Measurements from ENCODE around the gene CCNI2. TPM values are rescaled to one million over a fixed set of nuclear protein-coding genes. Genes with fewer than 3 reads are reported as not detected.
A peak's percentile ranks its signal among the peaks of the same experiment; 100 is the strongest.

The CCNI2 gene
- total RNA-seq, 3 donors from 2014 or later, result 7.1 to 12.3 (median 12.0) TPM

GRCh38 chr5:132764051-132764450 is 16.8 kb downstream of the CCNI2 start:
- H3K4me3 ChIP-seq, result no peak overlapping the region
- TF ChIP-seq, protein P1, sequence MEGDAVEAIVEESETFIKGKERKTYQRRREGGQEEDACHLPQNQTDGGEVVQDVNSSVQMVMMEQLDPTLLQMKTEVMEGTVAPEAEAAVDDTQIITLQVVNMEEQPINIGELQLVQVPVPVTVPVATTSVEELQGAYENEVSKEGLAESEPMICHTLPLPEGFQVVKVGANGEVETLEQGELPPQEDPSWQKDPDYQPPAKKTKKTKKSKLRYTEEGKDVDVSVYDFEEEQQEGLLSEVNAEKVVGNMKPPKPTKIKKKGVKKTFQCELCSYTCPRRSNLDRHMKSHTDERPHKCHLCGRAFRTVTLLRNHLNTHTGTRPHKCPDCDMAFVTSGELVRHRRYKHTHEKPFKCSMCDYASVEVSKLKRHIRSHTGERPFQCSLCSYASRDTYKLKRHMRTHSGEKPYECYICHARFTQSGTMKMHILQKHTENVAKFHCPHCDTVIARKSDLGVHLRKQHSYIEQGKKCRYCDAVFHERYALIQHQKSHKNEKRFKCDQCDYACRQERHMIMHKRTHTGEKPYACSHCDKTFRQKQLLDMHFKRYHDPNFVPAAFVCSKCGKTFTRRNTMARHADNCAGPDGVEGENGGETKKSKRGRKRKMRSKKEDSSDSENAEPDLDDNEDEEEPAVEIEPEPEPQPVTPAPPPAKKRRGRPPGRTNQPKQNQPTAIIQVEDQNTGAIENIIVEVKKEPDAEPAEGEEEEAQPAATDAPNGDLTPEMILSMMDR (IDR thresholded peaks at IDR 0.05), result no peak
- peak in 1 of 3 donors; percentile 14 for DNase-seq
- H3K9me3 ChIP-seq, result no peaks in the 10 kb centered on the region
- no peaks in the 10 kb centered on the region for H3K4me1 ChIP-seq (ENCODE audit: low read depth)
- H3K36me3 ChIP-seq (ENCODE audit: low read depth), result no peaks in the 10 kb centered on the region
- no peak for ATAC-seq
- intact Hi-C loops (cut with DNase I, micrococcal nuclease), result no loop called here

- no peaks in the 10 kb centered on the region for H3K9me3 ChIP-seq
- TF ChIP-seq, protein P1 (IDR thresholded peaks at IDR 0.05), result no peak
- ATAC-seq, result no peak
- intact Hi-C loops (cut with DNase I, micrococcal nuclease), result no loop called here
- no peak for DNase-seq
- no peak overlapping the region for H3K4me3 ChIP-seq
- H3K36me3 ChIP-seq (ENCODE audit: low read depth), result no peaks in the 10 kb centered on the region
- H3K4me1 ChIP-seq (ENCODE audit: low read depth), result no peaks in the 10 kb centered on the region
Measured at GRCh38 chr5:132764671-132765238, 17.5 kb downstream of the CCNI2 start.

DNA sequence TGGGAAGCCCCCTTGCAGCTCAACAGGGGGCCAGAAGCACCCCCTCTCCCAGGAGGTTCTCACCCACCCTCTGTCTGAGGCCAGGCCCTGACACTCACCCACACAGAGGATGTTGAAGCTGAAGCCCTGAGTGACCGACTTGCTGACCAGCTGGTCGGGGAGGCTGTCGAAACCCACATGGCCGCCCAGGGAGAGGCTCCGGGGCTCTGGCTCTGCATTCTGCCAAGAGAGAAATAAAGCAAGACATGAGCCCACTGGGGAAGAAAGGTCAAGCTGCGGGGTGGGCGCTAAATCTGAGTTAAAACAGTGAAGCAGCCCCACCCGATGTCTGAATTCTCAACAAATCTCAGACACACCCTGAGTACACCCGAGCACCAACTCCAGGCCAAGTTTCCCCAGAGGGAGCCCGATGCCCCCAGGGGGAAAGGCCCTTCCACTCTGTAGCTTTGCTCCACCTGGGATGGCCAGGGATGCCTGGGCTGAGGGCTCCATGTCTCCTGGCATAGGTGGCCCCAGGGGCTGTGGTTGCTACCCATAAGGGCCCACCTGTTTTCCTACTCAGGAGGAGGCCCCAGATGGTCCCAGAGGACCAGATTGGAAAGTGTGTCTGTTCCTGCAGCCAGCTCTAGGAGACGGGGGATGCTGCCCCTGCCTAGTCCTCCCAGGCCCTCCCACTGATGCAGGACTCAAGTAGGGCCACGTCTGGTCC is 18.2 kb downstream of the CCNI2 start:
- no peak for ATAC-seq
- Histone ChIP-seq H3K36me3 (ENCODE audit: low read depth) (no peaks in the 10 kb centered on the region), H3K9me3 (no peaks in the 10 kb centered on the region), H3K4me1 (ENCODE audit: low read depth) (no peaks in the 10 kb centered on the region), H3K4me3 (no peak overlapping the region)
- intact Hi-C loops (cut with DNase I, micrococcal nuclease), result no loop called here
- TF ChIP-seq, protein P1 (IDR thresholded peaks at IDR 0.05), result no peak
- DNase-seq, result no peak

DNA sequence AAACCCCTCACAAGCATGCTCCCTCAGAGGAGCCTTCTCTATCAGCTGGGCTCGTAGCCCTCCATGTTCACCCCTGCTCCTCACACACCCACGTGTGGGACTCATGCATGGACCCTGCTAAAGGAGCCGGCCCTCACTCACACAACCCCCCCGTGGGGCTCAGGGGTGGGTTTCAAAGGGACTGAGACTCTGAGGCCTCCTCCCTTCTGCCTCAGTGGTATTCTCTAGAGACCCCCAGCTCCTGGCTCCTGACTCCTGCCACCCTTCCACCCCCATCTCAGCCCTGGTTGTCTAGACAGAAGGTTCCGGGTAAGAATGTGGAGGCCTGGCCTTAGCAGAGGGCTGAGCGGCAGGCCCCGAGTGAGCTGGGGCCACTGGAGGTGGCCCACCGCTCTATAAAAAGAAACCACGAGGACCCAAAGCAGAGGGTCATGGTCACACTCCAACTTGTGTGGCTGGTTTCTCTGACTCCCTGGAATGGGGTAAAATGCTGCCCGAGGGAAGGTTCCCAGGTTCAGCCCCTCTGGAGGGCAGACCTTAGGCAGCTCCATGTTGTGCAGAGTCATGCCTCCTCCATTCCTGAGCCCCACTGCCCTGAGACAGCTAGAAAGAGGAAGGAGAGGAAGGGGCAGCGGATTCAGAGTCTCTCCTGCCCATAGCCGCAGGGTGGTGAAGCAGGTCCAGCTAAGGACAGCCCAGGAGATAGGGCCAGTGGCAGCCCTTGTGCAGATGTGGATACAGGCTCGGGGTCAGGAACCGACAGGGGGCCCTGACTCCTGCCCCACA is 19.0 kb downstream of the CCNI2 start:
- intact Hi-C loops (cut with DNase I, micrococcal nuclease), result no loop called here

GRCh38 chr5:132766806-132767055 is 19.5 kb downstream of the CCNI2 start:
- DNase-seq, result no peak
- intact Hi-C loops (cut with DNase I, micrococcal nuclease), result no loop called here
- no peak for ATAC-seq
- TF ChIP-seq, protein P1 (IDR thresholded peaks at IDR 0.05), result no peak
- Histone ChIP-seq H3K9me3 (no peaks in the 10 kb centered on the region), H3K4me1 (ENCODE audit: low read depth) (no peaks in the 10 kb centered on the region), H3K36me3 (ENCODE audit: low read depth) (no peaks in the 10 kb centered on the region), H3K4me3 (no peak overlapping the region)

More for the DNA sequence above, 19.0 kb downstream of the CCNI2 start:
- no peak overlapping the region for H3K4me3 ChIP-seq
- TF ChIP-seq, protein P1 (IDR thresholded peaks at IDR 0.05), result no peak
- no peaks in the 10 kb centered on the region for H3K9me3 ChIP-seq
- DNase-seq (no peak), ATAC-seq (no peak)
- H3K36me3 ChIP-seq (ENCODE audit: low read depth), result no peaks in the 10 kb centered on the region
- H3K4me1 ChIP-seq (ENCODE audit: low read depth), result no peaks in the 10 kb centered on the region

Measured in mucosa of descending colon (tissue), 3 donors.